Neural progenitor cell (in vitro differentiated cells): ENCODE results near the gene GBP5. TPM values are rescaled to one million over a fixed set of nuclear protein-coding genes. Genes with fewer than 3 reads are reported as not detected.
"Not testable (repeated sequence)": the region's sequence is repeated elsewhere in the genome, so short reads cannot be mapped to it uniquely, and the experiment has no call there.

ENCODE experiments used
- DNase-seq: peaks from one replicate; pipeline ENCODE4 v3.0.0-alpha.2; 2016; ENCODE audit warnings: low spot score
- H2AFZ ChIP-seq: fragments of 200-600 bp; sonication (generic); replicated peaks from 2 replicates; pipeline ENCODE4 v1.6.1; 2016; ENCODE audit warnings: antibody characterized with exemption
- H3F3A ChIP-seq: fragments of 200-600 bp; sonication (generic); 2 replicates; pipeline ENCODE4 v1.6.1; 2016; ENCODE audit warnings: antibody characterized with exemption, low read depth
- H3K27ac ChIP-seq: fragments of 200-600 bp; sonication (generic); 2 replicates; pipeline ENCODE4 v1.5.1; 2016; ENCODE audit warnings: mild to moderate bottlenecking
- H3K27me3 ChIP-seq: fragments of 200-600 bp; sonication (generic); 2 replicates; pipeline ENCODE4 v1.6.1; 2016; ENCODE audit warnings: mild to moderate bottlenecking, moderate library complexity
- H3K36me3 ChIP-seq: fragments of 200-600 bp; sonication (generic); 2 replicates; pipeline ENCODE4 v1.5.1; 2016
- H3K4me1 ChIP-seq: fragments of 200-600 bp; sonication (generic); 2 replicates; pipeline ENCODE4 v1.6.1; 2016; ENCODE audit warnings: mixed run types
- H3K4me2 ChIP-seq: fragments of 200-600 bp; sonication (generic); 2 replicates; pipeline ENCODE4 v1.6.1; 2016
- H3K4me3 ChIP-seq: fragments of 200-600 bp; sonication (generic); 2 replicates; pipeline ENCODE4 v1.5.1; 2016
- H3K79me2 ChIP-seq: fragments of 200-600 bp; sonication (generic); 2 replicates; pipeline ENCODE4 v1.6.1; 2016; ENCODE audit warnings: low read depth
- H3K9ac ChIP-seq: fragments of 200-600 bp; sonication (generic); 2 replicates; pipeline ENCODE4 v1.6.1; 2016
- H3K9me3 ChIP-seq: fragments of 200-600 bp; sonication (generic); 2 replicates; pipeline ENCODE4 v1.5.1; 2016; ENCODE audit warnings: low read depth
- H4K20me1 ChIP-seq: fragments of 200-600 bp; sonication (generic); 2 replicates; pipeline ENCODE4 v1.6.1; 2016; ENCODE audit warnings: low read depth
- H3K27ac Mint-ChIP-seq: 3 replicates; pipeline ENCODE4 v1.8.0; 2021; ENCODE audit warnings: mixed read lengths
- H3K27me3 Mint-ChIP-seq: 2 replicates; pipeline ENCODE4 v1.8.0; 2022; ENCODE audit warnings: low read depth, mild to moderate bottlenecking, inconsistent platforms, moderate library complexity, mixed read lengths; ENCODE audit not compliant: insufficient read depth
- H3K36me3 Mint-ChIP-seq: 3 replicates; pipeline ENCODE4 v1.8.0; 2021; ENCODE audit warnings: mixed read lengths
- H3K4me1 Mint-ChIP-seq: 3 replicates; pipeline ENCODE4 v1.8.0; 2021; ENCODE audit warnings: mixed read lengths
- H3K4me3 Mint-ChIP-seq: 3 replicates; pipeline ENCODE4 v1.8.0; 2021; ENCODE audit warnings: mild to moderate bottlenecking, moderate library complexity, mixed read lengths
- H3K9me3 Mint-ChIP-seq: 3 replicates; pipeline ENCODE4 v1.8.0; 2020; ENCODE audit warnings: mixed read lengths
- CTCF ChIP-seq: fragments of 200-600 bp; sonication (generic); IDR thresholded peaks from 2 replicates; pipeline ENCODE4 v1.5.1; 2017; ENCODE audit warnings: antibody characterized with exemption, mild to moderate bottlenecking
- EZH2 ChIP-seq: fragments of 200-600 bp; sonication (generic); IDR thresholded peaks from 2 replicates; pipeline ENCODE4 v1.6.1; 2017; ENCODE audit warnings: antibody characterized with exemption, mild to moderate bottlenecking, moderate library complexity
- EZH2phosphoT487 ChIP-seq: fragments of 200-600 bp; sonication (generic); IDR thresholded peaks from 2 replicates; pipeline ENCODE4 v1.6.1; 2017; ENCODE audit warnings: antibody characterized with exemption
- total RNA-seq: library from RNA; depleted of rRNA; stranded (reverse); fragments of >200 nt; gene quantifications from 2 replicates; pipeline ENCODE4 v1.2.3, GENCODE V29; 2015; ENCODE audit warnings: low replicate concordance

GBP5 gene
- total RNA-seq, 1 donor from 2014 or later = not detected

GRCh38 chr1:89286549-89287180 is 14.0 kb upstream of the GBP5 start:
- Mint-ChIP-seq H3K9me3 (no peaks in the 10 kb centered on the region), H3K27me3 (no peaks in the 10 kb centered on the region), H3K36me3 (no peaks in the 10 kb centered on the region), H3K27ac (no peak overlapping the region), H3K4me1 (no peaks in the 10 kb centered on the region), H3K4me3 (no peak overlapping the region)
- no peaks in the 10 kb centered on the region for H3K36me3 ChIP-seq
- no peak overlapping the region for H3K27ac ChIP-seq
- no peak overlapping the region for H3K9ac ChIP-seq
- no peaks in the 10 kb centered on the region for H3F3A ChIP-seq
- H3K27me3 ChIP-seq = no peaks in the 10 kb centered on the region
- no peak for DNase-seq
- no peak overlapping the region for H2AFZ ChIP-seq
- H3K4me2 ChIP-seq = no peak overlapping the region
- no peaks in the 10 kb centered on the region for H3K9me3 ChIP-seq
- no peak overlapping the region for H3K4me3 ChIP-seq
- H3K79me2 ChIP-seq = no peaks in the 10 kb centered on the region
- H4K20me1 ChIP-seq = no peaks in the 10 kb centered on the region
- no peak for TF ChIP-seq EZH2
- no peak for TF ChIP-seq CTCF
- no peak for TF ChIP-seq EZH2phosphoT487
- no peaks in the 10 kb centered on the region for H3K4me1 ChIP-seq

GRCh38 chr1:89285745-89286380 is 13.2 kb upstream of the GBP5 start:
- H3K79me2 ChIP-seq = no peaks in the 10 kb centered on the region
- no peak overlapping the region for H2AFZ ChIP-seq
- Mint-ChIP-seq H3K9me3 (no peaks in the 10 kb centered on the region), H3K27ac (no peak overlapping the region), H3K4me3 (no peak overlapping the region), H3K36me3 (no peaks in the 10 kb centered on the region), H3K27me3 (no peaks in the 10 kb centered on the region), H3K4me1 (no peaks in the 10 kb centered on the region)
- no peak overlapping the region for H3K27ac ChIP-seq
- H4K20me1 ChIP-seq = no peaks in the 10 kb centered on the region
- no peak overlapping the region for H3K9ac ChIP-seq
- TF ChIP-seq CTCF = no peak
- TF ChIP-seq EZH2phosphoT487 = no peak
- H3K27me3 ChIP-seq = no peaks in the 10 kb centered on the region
- no peaks in the 10 kb centered on the region for H3F3A ChIP-seq
- no peak overlapping the region for H3K4me2 ChIP-seq
- H3K4me3 ChIP-seq = no peak overlapping the region
- H3K9me3 ChIP-seq = no peaks in the 10 kb centered on the region
- no peak for DNase-seq
- H3K36me3 ChIP-seq = no peaks in the 10 kb centered on the region
- H3K4me1 ChIP-seq = no peaks in the 10 kb centered on the region

- not testable (repeated sequence) for H3K9me3 ChIP-seq, H3K27ac Mint-ChIP-seq, H4K20me1 ChIP-seq, H3K4me2 ChIP-seq, H2AFZ ChIP-seq, H3K36me3 ChIP-seq, H3F3A ChIP-seq, H3K4me1 ChIP-seq, H3K27ac ChIP-seq, H3K79me2 ChIP-seq, H3K9me3 Mint-ChIP-seq, H3K36me3 Mint-ChIP-seq, H3K9ac ChIP-seq, H3K4me1 Mint-ChIP-seq, H3K27me3 Mint-ChIP-seq, H3K4me3 ChIP-seq, DNase-seq, H3K4me3 Mint-ChIP-seq, H3K27me3 ChIP-seq
These were observed 11.6 kb upstream of the GBP5 start for GRCh38 chr1:89284078-89284763.

- H3K4me1 Mint-ChIP-seq = no peaks in the 10 kb centered on the region
- no peaks in the 10 kb centered on the region for H3K36me3 Mint-ChIP-seq
- no peak overlapping the region for H3K27ac Mint-ChIP-seq
- TF ChIP-seq EZH2phosphoT487 = no peak
- no peak for TF ChIP-seq EZH2
- TF ChIP-seq CTCF = no peak
- H3K9ac ChIP-seq = no peak overlapping the region
- H2AFZ ChIP-seq = no peak overlapping the region
- no peaks in the 10 kb centered on the region for H3K9me3 Mint-ChIP-seq
- no peaks in the 10 kb centered on the region for H3K27me3 ChIP-seq
- H4K20me1 ChIP-seq = no peaks in the 10 kb centered on the region
- H3K4me1 ChIP-seq = peaks cover 3% of the 10 kb centered on the region
- no peak for DNase-seq
- no peaks in the 10 kb centered on the region for H3K27me3 Mint-ChIP-seq
- no peaks in the 10 kb centered on the region for H3K79me2 ChIP-seq
- no peak overlapping the region for H3K4me3 ChIP-seq
- H3K4me2 ChIP-seq = no peak overlapping the region
- no peaks in the 10 kb centered on the region for H3F3A ChIP-seq
- H3K4me3 Mint-ChIP-seq = no peak overlapping the region
- no peaks in the 10 kb centered on the region for H3K36me3 ChIP-seq
- no peak overlapping the region for H3K27ac ChIP-seq
- no peaks in the 10 kb centered on the region for H3K9me3 ChIP-seq
These were observed 8.1 kb upstream of the GBP5 start for GRCh38 chr1:89280766-89281165.
